GM19240 (cell line): ENCODE data around the gene MAPKAPK2.
"Not testable (repeated sequence)": the region's sequence is repeated elsewhere in the genome, so short reads cannot be mapped to it uniquely, and the experiment has no call there.

ENCODE experiments used
- DNase-seq: peaks from one replicate; pipeline ENCODE4 v3.0.0; 2011; ENCODE audit warnings: low spot score; ENCODE audit not compliant: insufficient read length

Gene MAPKAPK2

DNA sequence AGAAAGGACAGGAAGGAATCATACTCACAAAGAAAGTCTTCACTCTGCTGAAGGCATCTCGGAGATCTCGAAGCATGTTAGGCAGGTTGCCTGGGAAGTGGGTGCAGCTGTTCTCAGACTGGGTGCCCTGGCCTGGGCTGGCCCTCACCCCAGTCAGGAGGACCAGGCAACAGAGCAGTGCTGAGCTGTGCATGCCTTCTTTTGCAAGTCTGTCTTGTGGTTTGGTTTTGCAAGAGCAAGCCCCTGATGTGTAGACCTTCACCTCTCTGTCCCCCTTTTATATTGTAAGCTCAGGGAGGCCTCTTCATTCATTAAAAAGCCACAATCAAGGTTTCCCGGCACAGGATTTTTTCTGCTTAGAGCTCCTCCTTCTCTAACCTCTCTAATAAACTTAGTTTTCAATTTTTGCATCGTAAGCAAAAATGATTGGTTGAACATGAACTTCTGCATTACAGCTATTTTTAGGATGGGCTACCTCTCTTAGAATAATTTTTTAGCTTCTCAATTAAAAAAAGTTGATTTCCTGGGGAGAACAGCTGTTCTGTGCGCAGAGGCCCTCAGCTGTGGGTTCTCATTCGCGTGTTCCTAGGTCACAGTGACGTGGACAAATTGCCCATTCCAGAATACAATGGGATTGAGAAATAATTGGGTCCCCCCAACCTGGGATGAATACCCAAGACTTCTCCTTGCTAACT is 87.7 kb downstream of the MAPKAPK2 start, which contains the start of gene IL10:
IL10 (minus strand) TSS at position 252 of the 695 bp plus-strand sequence; CDS start at position 193, 59 bp downstream.
- no peak for DNase-seq

DNA sequence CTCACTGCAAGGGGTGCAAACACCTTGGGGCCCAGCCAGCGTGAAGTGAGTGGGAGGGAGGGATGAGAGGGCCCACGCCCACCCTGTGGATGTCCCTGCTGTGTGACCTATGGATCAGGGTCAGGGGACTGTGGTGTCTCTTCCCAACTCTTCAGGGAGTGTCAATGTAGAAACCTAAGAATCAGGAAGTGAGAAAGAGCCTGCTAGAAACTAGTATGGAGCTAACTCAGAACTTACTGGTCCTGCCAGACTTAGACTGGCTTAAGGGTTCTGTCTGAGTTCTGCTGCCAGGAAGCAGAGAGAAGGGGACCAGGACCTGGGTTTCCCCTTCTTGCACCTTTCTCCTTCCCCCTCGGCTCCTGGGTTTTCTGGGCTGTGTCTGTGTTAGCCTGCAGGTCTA is 89.4 kb downstream of the MAPKAPK2 start:
- no peak for DNase-seq

DNA sequence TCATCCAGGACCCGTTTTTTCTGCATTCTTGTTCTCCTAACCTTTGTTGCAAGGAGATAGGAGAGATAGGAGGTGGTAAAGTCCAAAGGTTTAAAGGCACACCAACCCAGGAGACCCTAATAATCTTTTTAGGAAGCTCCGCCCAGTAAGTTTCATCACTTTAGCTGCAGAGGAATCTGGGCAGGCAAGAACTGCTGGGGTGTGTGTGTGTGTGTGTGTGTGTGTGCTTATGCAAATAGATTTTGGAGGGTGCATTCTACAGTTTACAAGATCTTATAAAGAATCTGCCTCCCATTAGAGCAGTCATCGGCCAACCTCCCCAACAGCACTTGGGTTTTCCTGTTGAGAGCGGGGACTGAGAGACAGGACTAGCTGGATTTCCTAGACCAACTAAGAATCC is 91.5 kb downstream of the MAPKAPK2 start:
- DNase-seq, result no peak

DNA sequence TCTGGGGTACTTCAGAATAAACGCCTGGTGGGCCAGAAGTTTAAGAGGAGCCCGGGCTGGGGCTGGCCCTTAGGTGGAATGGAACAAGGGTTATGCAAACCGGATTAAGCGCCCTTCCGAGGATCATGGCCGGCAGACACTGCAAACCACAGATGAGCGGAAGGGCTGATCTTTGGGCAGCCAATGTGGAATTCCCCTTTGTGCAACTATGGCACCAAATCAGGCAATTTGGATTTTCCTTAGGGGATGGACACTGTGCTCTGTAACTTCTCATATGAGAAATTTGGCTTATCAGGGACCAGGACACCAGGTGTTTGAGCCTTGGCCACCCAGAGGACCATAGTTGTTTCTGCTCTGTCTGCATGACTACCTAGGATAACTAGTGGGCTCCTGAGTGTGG is 93.3 kb downstream of the MAPKAPK2 start:
- DNase-seq, result no peak

DNA sequence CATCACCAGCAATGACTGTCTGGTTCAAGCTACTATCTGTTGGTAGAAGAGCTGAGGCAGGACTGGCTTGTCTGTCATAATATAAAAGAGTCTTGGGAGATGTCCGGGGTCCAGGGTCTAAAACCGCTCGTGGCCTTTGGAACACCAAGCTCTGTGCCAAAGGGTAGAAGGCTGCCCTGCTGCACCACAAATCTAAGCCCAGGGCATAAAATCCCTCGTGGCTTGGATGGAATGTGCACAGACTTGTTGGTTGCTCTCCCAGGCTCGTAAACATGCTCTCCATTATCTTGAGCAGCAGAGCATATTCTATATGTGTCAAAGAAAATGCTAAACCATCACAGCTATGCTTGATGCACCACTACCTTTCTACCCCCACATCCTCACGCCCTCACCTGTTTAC is 94.2 kb downstream of the MAPKAPK2 start:
- DNase-seq, result not testable (repeated sequence)

DNA sequence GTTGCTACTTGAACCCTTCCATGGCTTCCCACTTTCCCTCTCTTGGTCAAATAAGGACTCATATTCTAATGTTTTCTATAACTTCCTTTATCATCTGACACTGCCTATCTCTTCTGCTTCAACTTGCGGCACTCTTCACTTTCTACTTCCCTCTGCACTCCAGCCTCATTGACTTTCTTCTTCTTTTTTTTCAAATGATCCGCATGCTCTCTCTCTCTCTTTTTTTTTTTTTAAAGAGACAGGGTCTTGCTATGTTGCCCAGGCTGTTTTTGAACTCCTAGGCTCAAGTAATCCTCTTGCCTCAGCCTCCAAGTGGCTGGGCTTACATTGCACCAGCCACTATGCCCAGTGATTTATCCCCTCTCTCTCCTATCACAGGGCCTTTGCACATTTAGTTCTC is 94.9 kb downstream of the MAPKAPK2 start:
- no peak for DNase-seq

DNA sequence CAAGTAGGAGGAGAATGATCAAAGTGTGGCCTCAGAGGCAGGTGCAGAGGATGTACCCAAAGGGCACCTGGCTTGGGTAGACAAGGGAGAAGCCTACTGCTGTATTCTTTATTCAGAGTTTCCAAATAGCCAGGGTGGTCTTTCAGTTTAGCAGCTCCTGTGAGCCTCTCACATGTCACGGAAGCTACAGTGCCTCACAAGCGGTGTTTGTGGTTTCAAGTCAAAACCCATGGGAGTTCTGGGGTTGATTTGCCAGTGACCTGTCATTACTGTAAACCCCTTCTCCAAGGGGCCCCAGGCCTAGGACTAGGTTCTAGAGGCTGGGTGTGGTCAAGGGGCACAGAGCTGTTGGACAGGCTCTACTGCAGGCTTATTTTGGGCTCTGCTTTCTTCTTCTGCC is 97.7 kb downstream of the MAPKAPK2 start:
- DNase-seq, result no peak

DNA sequence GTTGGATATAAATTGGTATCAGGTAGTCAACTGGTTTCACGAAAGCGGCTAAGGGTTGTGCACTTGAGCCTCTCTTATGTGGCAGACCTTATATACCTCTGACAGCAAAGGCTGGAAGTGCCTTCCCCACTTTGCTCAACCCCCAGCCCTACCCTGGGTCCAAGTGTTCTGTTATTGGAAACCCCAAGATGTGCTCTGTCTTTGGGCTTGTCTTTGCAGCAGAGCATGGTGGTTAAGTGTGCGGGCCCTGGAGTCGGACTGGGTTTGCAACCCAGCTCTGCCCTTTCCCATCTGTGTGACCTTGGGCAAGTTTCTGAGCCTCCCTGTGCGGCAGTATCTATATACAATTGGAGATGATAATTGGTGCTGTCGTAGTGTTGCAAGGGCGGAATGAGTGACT is 98.8 kb downstream of the MAPKAPK2 start:
- no peak for DNase-seq
